CD1c-positive myeloid dendritic cell (primary cell): ENCODE results near the gene STX12.
A peak's percentile ranks its signal among the peaks of the same experiment; 100 is the strongest.

Source experiments
- DNase-seq: peaks from one replicate; pipeline ENCODE4 v3.0.0-alpha.2; 2016; ENCODE audit errors: extremely low spot score

The STX12 gene

DNA sequence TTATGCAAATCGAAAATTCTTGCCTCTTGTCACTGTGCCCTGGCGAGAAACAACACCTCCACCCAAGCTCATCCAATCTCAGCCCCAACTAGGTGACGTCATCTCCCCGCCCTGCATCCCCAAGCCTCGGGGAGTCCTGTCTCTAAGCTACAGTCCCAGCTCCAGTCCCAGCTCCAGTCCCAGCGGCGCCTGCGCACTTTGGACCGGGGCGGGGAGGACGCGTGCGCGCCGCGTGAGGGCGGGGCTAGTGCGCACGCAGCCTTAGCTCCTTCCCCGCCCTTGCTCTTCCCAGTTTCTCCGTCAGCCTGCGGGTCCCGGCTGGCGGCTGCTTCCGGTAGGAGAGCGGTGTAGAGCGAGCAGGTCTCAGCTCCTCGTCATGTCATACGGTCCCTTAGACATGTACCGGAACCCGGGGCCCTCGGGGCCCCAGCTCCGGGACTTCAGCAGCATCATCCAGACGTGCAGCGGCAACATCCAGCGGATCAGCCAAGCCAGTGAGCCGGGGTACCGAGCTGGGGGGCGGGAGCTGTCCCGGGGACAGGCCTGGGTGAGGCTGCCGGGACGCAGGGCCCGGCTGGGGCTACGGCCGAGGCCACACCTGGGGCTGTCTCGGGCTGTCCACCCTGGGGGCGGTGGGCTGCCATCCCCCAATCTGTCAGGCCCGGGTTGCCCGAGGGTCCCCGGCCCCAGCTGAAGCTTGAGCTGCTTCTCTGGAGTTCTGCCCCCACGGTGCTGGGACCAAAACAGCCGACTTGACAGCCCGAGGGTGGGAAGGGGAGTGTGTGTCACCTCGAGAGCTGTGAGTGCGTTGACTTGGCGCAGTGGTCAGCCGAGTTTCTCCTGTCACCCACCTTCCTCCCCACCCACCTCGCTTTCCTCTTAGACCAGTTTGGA is at the start of gene STX12:
Gene STX12, plus strand, starts transcription at position 288 of the 894 bp plus-strand sequence. Its CDS starts 89 bp downstream, at position 377.
- DNase-seq, result peak; percentile 100

DNA sequence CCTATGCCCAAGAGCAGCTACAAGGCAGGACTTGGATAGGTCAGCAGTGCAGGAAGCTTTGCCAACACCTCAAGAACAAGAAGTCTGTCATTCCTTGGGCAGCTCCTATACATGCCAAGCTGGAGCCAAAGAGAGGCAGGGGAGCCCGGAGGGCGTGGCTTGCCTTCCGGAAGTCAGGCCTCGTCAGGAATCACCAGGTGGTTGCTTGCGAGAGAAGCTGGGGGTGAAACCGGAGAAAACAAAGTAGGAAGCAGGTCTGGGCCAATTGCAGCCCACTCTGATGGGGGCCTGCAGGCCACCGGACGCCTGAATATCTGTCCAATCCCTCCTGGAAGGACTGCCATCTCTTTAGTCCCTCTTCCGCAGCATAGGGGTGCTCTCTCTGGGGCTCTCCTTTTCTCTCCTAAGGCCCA is 48.1 kb upstream of the STX12 start:
- no peak for DNase-seq

DNA sequence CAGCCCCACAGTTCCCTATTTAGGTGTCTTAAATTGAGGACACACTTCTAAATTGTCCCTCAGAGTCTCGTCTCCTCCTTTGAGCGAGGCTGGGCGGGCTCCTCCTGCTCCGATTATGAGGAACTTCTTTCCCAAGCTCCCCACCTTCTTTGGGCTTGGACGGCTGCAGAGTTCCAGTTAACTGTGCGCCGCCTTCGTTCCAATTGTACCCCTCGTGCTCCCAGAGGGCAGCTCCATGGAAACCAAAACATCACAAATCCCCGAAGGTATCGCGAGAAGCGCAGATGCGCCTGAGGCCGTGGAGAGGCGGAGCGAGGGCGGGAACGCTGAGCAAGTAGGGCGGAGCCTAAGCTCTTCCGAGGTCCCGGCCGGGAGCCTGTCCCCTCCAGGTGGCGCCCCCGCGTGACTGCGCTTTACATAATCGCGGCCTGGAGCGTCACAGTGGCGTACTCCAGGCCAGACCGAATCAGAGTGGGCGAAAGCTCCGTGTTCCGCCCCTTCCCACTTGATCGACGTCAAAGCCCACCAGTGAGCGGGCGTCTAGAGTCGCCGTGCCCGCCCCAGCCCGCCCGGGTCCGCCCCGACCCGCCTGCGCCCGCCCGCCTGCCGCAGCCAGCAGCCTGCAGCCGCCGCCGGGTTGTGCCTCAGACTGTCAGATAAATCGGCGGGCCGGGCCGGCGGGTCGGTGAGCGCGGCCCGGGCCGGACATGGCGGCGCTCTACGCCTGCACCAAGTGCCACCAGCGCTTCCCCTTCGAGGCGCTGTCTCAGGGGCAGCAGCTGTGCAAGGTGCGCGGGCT is 47.4 kb upstream of the STX12 start, which contains the start of gene FAM76A:
Gene FAM76A, plus strand, starts transcription at position 588 of the 799 bp plus-strand sequence. Its CDS starts 120 bp downstream, at position 708.
- peak; percentile 100 for DNase-seq

DNA sequence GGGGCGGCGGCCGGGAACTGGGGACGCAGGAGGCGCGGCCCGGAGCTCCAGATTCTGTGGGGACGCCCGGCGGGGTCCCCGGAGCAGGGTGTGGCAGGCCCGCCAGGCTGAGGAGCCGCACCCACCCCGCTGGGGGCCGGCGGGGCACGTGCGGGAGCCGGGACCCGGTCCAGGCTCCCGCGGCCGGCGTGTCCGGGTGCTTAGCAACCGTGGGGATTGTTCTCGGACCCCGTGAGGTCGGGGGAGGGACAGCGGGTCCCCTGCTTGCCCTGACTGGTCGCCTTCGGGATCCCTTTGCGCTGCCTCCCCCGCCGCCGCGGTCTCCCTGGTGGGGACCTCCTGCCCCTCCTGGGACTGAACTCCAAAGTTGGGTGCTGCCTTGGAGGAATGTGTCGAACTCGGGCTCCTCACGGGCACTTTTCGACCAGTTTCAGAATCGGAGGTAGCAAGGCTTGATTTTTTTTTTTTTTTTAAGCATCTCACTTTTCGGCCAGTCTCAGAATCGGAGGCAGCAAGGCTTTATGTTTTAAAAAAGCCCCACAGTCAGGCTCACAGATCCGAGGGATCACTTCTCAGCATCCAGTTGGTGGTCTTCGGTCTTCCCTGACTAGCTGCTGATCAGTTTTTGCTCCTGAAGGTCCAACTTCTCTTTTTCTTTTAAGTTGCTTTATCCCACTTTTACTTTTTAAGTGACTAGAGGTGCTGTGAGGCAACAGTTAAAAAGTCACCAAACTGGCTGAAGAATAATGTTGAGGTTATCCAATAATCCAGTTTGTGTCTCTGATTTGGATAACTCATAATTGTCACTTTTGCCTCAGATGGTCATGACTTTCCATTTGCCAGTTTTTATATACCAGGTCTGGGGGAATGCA is 46.6 kb upstream of the STX12 start:
- peak; percentile 54 for DNase-seq

DNA sequence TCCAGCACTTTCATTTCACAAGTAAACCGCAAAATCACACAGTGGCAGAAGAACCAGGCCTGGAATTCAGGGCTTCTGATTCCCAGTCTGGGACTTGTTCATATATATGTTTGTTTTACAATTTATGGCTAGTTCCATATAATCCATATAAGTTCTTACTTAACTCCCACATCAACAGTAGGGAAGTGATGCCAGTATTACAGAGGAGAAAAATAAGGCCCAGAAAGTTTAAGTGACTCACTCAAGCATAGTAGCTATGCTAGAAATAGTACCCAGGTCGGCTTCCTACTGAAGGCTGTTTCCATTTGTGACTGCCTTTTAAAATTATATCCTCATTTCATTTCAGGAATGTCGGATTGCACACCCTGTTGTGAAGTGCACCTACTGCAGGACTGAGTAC is 45.9 kb upstream of the STX12 start:
- peak; percentile 73 for DNase-seq

DNA sequence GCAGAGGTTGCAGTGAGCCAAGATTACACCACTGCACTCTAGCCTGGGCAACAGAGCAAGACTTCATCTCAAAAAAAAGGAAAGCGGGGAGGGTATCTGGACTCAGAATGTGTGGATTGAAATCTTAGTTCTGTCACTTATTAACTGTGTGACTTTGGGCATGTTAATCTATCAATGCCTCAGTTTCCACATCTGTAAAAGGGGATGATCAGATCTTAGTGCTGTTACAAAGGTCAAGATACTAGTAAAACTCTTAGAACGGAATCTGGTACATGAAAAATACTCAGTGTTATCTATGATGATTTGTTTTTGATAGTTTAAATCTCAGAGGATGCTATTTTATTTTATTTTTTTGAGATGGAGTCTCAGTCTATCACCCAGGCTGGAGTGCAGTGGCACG is 36.8 kb upstream of the STX12 start:
- no peak for DNase-seq

DNA sequence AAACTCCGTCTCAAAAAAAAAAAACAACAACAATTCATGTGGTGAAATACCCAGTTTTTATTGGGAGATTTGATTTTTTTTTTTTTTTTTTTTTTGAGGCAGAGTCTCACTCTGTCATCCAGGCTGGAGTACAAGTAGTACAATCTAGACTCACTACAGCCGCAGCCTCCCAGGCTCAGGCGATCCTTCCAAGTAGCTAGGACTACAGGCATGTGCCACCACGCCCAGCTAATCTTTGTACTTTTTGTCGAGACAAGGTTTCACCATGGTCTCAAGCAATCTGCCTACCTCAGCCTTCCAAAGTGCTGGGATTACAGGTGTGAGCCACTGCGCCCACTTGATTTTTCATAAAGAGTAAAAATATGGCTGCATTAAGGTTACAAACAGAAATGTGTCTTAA is 31.9 kb upstream of the STX12 start:
- no peak for DNase-seq

DNA sequence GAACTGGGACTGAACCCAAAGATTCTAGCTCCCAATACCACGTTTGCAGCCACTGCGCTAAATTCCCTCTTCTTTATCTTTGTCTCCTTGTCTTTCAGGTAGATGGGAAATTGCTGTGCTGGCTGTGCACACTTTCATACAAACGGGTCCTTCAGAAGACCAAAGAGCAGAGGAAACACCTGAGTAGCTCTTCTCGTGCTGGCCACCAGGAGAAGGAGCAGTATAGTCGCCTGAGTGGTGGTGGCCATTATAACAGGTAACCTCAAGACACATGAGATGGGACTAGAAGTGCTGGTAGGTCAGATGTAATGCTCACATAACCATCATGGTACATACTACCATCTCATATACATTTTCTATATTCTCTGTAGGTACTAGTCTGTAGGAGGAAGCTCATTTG is 28.5 kb upstream of the STX12 start:
- DNase-seq, result no peak

DNA sequence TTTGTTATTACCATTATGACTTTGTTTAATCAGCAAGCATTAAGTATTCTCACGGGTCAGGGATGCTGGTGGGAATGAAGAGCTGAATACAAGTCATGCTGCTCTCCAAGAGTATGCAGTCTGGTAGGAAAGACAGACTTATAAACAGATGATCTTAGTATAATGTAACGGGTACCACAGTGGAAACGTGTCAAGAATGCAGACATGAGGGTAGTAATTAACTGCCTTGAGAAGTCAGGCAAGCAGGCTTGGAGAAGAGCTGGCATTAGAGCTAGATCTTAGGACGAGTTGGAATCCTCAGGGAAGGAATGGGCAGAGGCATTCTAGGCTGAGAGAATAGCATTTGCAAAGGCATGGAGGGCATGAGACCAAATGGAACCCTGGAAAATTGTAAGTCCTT is 27.6 kb upstream of the STX12 start:
- DNase-seq, result no peak

DNA sequence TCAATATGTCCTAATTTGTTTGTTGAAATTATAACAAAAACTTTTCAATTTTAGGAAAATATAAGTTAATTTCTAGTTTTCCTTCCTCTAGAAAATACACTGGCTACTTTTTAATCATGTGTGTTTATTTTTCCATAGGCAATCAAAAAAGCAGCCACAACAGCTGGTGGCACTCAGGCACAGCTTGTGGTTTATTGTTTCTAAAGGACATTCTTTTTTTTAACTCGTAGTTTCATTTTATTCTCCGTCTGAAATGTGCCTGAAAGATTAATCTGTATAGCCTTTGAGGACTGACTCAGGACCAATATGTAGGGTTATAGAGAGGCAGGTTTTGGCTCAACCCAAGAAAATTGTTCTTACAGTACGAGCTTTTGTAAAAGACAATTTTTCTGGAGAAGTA is 20.7 kb upstream of the STX12 start:
- DNase-seq, result no peak

DNA sequence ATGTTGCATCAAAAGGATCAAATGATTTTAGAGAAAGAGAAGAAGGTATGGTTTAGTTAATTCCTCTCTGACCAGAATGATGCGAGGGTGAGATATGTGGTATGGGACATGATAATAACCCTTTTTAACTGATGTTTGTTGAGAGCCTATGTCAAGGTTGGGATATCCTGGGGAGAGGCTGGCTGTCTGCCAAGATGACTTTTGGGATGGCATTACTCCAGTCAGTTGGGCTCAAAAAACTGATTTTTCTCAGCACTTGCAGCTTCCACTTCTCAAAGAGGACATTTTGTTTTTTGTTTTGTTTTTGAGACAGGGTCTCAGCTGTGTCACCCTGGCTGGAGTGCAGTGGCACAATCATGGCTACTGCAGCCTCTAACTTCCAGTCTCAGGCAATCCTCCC is 17.7 kb upstream of the STX12 start:
- DNase-seq, result no peak

DNA sequence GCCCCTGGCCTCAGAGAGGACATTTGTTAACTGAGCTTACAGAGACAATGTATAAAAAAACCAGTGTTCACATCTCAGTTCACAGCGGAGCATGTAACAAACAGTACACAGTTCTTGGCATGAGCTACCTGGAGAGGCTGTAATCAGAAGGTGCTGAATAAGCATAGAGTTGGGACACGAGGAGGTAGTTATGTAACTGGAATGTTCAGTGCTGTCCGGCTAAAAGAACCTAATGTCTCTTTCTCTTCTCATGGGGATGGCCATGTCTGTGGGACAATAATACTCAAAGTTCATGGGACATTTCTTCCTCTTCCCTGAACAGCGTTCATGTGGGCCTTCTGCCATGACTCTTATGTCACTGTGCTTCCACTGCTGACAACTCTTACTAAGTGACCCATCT is 17.2 kb upstream of the STX12 start:
- no peak for DNase-seq

DNA sequence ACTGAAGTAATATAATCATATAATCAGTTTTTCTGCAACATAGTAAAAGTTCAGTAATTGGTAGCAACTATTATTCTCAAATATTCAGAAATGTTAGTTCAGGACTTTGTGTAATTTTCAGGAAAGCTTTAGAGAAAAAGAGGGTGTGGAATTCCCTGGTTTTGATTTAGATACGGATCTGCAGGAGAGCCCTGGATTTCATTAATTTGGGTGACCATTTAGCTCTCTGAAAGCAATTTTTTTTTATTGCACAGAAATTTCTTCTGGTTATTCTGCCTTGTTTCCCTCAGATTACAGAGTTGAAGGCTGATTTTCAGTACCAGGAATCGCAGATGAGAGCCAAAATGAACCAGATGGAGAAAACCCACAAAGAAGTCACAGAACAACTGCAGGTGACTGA is 13.8 kb upstream of the STX12 start:
- DNase-seq, result no peak

DNA sequence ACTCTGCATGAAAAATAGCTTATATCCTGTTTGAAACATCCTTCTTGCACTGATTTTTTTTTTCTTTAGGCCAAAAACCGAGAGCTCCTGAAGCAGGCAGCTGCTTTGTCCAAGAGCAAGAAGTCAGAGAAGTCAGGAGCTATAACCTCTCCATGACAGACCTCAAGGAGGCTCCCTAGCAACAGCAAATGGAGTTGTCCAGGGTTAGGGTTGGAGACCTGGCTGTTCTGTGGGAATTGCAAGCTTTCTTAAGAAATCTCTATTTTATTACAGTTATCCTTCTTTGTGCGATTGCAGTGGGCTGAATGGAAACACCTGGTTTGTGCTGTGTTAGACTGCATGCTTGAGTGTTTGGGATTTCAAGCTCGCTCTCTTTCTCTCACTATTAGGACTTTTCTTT is 12.6 kb upstream of the STX12 start:
- no peak for DNase-seq

DNA sequence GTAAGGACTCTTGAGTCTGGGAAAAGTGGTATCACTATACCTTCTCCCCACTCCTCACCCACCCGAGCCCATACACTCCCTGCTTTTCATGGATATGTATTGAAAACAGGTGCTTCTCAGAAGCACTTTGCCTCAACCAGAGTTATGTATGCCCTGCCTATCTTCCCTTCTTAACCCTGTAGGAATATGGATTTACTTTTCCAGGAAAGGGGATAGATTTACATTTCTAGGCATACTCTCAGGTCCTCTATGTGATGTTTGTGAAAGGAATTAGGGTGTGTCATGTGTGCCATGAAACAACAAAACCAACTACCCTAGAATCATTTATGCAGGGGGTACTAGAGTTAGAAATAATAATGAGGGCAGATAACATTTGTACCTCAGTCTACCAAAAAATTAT is 11.0 kb upstream of the STX12 start:
- DNase-seq, result no peak

DNA sequence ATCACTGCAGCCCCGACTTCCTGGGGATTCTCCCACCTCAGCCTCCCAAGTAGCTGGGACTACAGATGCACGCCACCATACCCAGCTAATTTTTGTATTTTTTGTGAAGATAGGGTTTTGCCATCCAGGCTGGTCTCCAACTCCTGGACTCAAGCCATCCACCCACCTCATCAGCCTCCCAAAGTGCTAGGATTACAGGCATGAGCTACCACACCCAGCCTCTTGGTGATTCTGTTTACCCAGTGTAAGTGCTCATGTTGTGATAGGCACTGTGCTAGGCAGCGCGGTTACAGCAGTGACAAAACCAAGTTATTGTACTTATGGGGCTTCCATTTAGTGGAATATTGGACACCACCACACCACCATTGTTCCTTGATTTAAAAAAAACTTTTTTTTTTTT is 9.7 kb upstream of the STX12 start:
- DNase-seq, result no peak

DNA sequence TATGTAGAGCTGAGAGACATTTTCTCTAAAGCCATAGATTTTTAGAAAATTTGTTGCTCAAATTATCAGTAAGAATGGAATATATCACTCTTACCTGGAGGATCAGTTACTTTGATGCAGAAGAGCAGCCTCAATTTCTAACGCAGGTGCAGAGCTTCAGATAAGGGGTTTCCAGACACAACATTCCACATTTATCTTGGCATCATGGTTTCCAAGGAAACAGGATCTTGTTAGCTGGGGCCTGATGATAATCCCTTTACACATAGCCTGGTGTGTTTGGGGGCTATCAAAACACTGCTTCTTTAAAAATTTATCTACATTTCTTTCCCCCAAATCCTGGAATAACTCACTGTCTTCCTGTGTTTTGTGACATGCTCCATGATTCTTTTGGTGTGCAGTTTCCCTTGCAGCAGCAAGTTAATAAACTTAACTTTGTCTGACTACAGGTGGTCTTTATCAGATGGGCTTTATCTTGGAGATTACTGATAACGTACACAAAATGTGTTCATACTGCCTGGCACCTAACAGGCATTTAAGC is 2.7 kb upstream of the STX12 start:
- DNase-seq, result no peak

DNA sequence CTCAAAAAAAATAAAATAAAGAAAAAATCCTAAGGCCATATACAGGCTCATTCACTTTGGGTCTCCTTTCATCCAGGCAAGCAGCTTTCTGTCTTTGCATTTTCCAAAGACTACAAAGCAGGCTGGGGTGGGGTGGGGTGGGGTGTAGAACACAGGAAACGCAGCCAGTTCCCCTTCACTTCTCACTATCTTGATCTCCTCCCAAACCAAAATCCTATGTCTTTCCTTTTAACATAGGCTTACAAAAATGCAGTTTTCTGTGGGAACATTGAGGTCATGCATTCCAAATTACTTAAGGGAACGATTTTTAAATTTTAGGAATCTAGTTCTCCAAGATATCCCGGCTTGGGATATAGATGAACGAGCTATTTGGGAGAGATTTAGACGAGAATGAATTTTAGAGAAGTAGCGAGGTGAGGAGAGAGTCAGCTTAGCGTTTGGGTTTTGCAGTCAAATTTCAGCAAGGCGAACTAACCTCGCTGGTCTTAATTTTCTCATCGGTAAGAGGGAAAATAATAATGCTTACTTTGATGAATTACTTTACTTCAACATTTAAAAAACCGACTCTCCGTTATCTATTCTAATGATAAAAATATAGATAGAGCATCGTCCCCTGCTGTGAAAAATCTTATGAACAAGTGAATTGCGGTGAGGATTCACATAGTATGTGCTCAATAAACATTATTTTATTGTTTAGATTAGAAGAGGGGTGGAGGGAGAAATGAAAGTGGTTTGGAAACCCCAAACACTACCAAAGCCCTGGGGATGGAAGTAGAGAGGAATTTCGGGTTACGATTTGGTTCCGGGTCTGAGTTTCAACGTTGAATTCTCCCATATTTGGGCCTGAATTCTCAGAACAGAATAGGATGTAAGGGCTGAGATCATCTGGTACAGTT is 735 bp upstream of the STX12 start:
- peak; percentile 42 for DNase-seq

DNA sequence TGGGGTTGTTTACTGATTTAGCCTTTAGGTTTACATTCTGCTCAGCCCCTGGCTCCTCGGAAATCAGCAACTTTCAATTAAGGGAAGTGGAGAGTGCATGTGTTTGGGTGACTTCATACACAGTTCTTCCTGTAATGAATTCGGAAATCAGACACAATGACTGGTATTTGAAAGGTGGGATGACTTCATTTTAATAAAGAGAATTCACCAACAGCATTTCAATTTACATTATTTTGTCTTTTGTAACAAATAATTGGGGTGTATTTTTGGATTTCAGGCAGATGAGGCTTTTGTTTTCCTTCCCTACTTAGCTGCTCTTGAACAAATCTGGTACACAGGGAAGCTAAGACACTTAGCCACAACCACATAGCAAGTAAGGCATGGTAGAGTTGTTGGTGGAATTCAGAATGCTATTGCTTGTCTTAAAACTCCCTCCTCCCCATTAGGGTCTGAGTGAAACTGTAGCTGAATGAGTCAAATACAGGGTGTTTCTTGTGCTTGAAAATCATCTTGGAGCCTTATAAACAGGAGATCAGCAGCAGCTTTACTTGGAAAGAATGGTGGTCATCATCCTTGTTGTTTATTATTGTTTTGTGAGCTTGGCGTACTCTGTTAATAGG is 917 bp downstream of the STX12 start:
- DNase-seq, result peak; percentile 86

DNA sequence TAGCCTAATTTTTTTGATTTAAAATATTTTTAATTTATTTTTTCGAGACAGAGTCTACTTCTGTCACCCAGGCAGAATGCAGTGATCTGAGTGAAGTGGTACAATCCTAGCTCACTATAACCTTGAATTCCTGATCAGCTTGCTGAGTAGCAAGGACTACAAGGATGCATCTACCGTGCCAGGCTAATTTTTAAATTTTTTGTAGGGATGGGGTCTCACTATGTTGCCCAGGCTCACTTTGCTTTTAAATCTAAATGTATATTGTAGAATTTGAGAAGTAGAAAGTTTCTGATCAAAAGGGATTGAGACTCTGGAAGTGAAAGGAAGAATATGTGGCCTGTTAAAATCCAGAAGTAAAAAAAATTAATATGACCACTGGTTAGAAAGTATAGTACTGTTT is 1.6 kb downstream of the STX12 start:
- DNase-seq, result no peak
